Neutrophil (primary cell): ENCODE measurements around the gene DGLUCY.
A peak's percentile ranks its signal among the peaks of the same experiment; 100 is the strongest.
"Not testable (repeated sequence)": the region's sequence is repeated elsewhere in the genome, so short reads cannot be mapped to it uniquely, and the experiment has no call there.

Experiments
- H3K27ac ChIP-seq: fragments of 200-600 bp; sonication (generic); 2 replicates; pipeline ENCODE4 v1.5.1; 2016; ENCODE audit warnings: mild to moderate bottlenecking, moderate library complexity
- H3K27me3 ChIP-seq: fragments of 200-600 bp; sonication (generic); 2 replicates; pipeline ENCODE4 v1.6.0; 2016; ENCODE audit warnings: mild to moderate bottlenecking
- H3K36me3 ChIP-seq: fragments of 200-600 bp; sonication (generic); 2 replicates; pipeline ENCODE4 v1.5.1; 2017
- H3K4me1 ChIP-seq, 2 experiments: fragments of 200-600 bp in 1 of 2; sonication (generic) in 1 of 2; 1 replicate in 1 of 2; 2 replicates in 1 of 2; pipeline versions ENCODE4 v1.5.1 to v1.6.1; 2013 to 2016; ENCODE audit warnings: low read depth in 1 of 2, low read length in 1 of 2, mild to moderate bottlenecking in 1 of 2, moderate library complexity in 1 of 2; ENCODE audit not compliant: control insufficient read depth in 1 of 2, insufficient read depth in 1 of 2
- H3K4me3 ChIP-seq, 2 experiments: fragments of 200-600 bp in 1 of 2; sonication (generic) in 1 of 2; 1 replicate in 1 of 2; 2 replicates in 1 of 2; pipeline ENCODE4 v1.5.1; 2013 to 2016; ENCODE audit warnings: low read depth in 1 of 2, low read length in 1 of 2, mild to moderate bottlenecking in 1 of 2, moderate library complexity in 1 of 2
- H3K9me3 ChIP-seq: fragments of 200-600 bp; sonication (generic); 2 replicates; pipeline ENCODE4 v1.5.1; 2016
- CTCF ChIP-seq: fragments of 200-600 bp; sonication (generic); IDR thresholded peaks from 2 replicates; pipeline ENCODE4 v1.5.1; 2016; ENCODE audit warnings: antibody characterized with exemption

The DGLUCY gene

GRCh38 chr14:91116913-91117588 is 3.2 kb downstream of the DGLUCY start:
- peak overlapping the region; percentile 73 to 76 for H3K4me3 ChIP-seq
- peak overlapping the region; percentile 98 for H3K27ac ChIP-seq
- H3K36me3 ChIP-seq = no peaks in the 10 kb centered on the region
- no peak for TF ChIP-seq CTCF
- H3K9me3 ChIP-seq = no peaks in the 10 kb centered on the region
- peaks cover 76 to 84% of the 10 kb centered on the region in 2 experiments for H3K4me1 ChIP-seq
- H3K27me3 ChIP-seq = no peaks in the 10 kb centered on the region

- H3K36me3 ChIP-seq = no peaks in the 10 kb centered on the region
- H3K9me3 ChIP-seq = no peaks in the 10 kb centered on the region
- no peaks in the 10 kb centered on the region for H3K27me3 ChIP-seq
- peak overlapping the region in 1 of 2 experiments; percentile 73 for H3K4me3 ChIP-seq
- H3K27ac ChIP-seq = peak overlapping the region; percentile 98
- TF ChIP-seq CTCF = no peak
- peaks cover 83 to 92% of the 10 kb centered on the region in 2 experiments for H3K4me1 ChIP-seq
Measured at GRCh38 chr14:91117960-91118359, 4.1 kb downstream of the DGLUCY start.

- Histone ChIP-seq H3K27ac (peak overlapping the region; percentile 73), H3K27me3 (no peaks in the 10 kb centered on the region), H3K4me3 (peak overlapping the region in 1 of 2 experiments; percentile 73), H3K36me3 (no peaks in the 10 kb centered on the region), H3K4me1 (peaks cover 83 to 92% of the 10 kb centered on the region in 2 experiments), H3K9me3 (no peaks in the 10 kb centered on the region)
- no peak for TF ChIP-seq CTCF
Measured at GRCh38 chr14:91118511-91119068, 4.7 kb downstream of the DGLUCY start.

GRCh38 chr14:91119556-91120311 is 5.9 kb downstream of the DGLUCY start:
- no peak for TF ChIP-seq CTCF
- Histone ChIP-seq H3K27ac (peak overlapping the region; percentile 73), H3K4me1 (peaks cover 83 to 94% of the 10 kb centered on the region in 2 experiments), H3K9me3 (no peaks in the 10 kb centered on the region), H3K27me3 (no peaks in the 10 kb centered on the region), H3K36me3 (no peaks in the 10 kb centered on the region), H3K4me3 (no peak overlapping the region)

- H3K4me3 ChIP-seq = peak overlapping the region; percentile 48 to 56
- no peaks in the 10 kb centered on the region for H3K9me3 ChIP-seq
- H3K27me3 ChIP-seq = no peaks in the 10 kb centered on the region
- H3K27ac ChIP-seq = peak overlapping the region; percentile 100
- H3K4me1 ChIP-seq = peaks cover 87 to 99% of the 10 kb centered on the region in 2 experiments
- H3K36me3 ChIP-seq = no peaks in the 10 kb centered on the region
- TF ChIP-seq CTCF = no peak
Measured at GRCh38 chr14:91123201-91123600, 9.3 kb downstream of the DGLUCY start.

GRCh38 chr14:91124406-91125270 is 10.8 kb downstream of the DGLUCY start:
- peak overlapping the region; percentile 48 to 56 for H3K4me3 ChIP-seq
- peak overlapping the region; percentile 100 for H3K27ac ChIP-seq
- H3K27me3 ChIP-seq, H3K9me3 ChIP-seq, H3K36me3 ChIP-seq: not testable (repeated sequence)
- peaks cover 98 to 99% of the 10 kb centered on the region in 2 experiments for H3K4me1 ChIP-seq
